Panc1 (cell line): ENCODE data around the gene FRMPD4. TPM values are rescaled to one million over a fixed set of nuclear protein-coding genes. Genes with fewer than 3 reads are reported as not detected.

ENCODE experiments used
- ATAC-seq: fragments of 200-7000 bp; cut with Tn5 transposase; 2 replicates; pipeline ENCODE4 v1.9.1; 2020; ENCODE audit warnings: mild to moderate bottlenecking, moderate library complexity
- BruUV-seq: library from RNA; stranded (reverse); fragments of 400-500 nt; replicated peaks from 2 replicates; lab custom pipeline; 2021; lab: Mats Ljungman, UMichigan
- CTCF ChIA-PET: fragments of 300-600 bp; sonication (Branson Sonifier 250); formaldehyde crosslinking; loops from one replicate; lab custom pipeline; 2022; ENCODE audit warnings: antibody characterized with exemption; lab: Charles Lee
- POLR2A ChIA-PET: fragments of 300-600 bp; sonication (Branson Sonifier 250); formaldehyde crosslinking; loops from one replicate; lab custom pipeline; 2022; ENCODE audit warnings: antibody characterized with exemption; lab: Charles Lee
- DNase-seq: peaks from one replicate; pipeline ENCODE4 v3.0.0-alpha.2; 2010; ENCODE audit warnings: low read depth, low spot score
- H3K27ac ChIP-seq: 2 replicates; pipeline ENCODE4 v1.5.1; 2011; ENCODE audit warnings: mild to moderate bottlenecking, low read length, inconsistent platforms
- H3K27me3 ChIP-seq: fragments of 200-500 bp; sonication (Bioruptor generic); 2 replicates; pipeline ENCODE4 v1.6.0; 2014; ENCODE audit warnings: low read length, inconsistent platforms; ENCODE audit not compliant: control insufficient read depth, insufficient read depth
- H3K36me3 ChIP-seq: fragments of 200-500 bp; sonication (Bioruptor generic); 2 replicates; pipeline ENCODE4 v1.5.1; 2014; ENCODE audit warnings: inconsistent platforms, mild to moderate bottlenecking, low read length, moderate library complexity; ENCODE audit not compliant: control insufficient read depth, insufficient read depth
- H3K4me1 ChIP-seq: 2 replicates; pipeline ENCODE4 v1.5.1; 2011; ENCODE audit warnings: inconsistent platforms, mild to moderate bottlenecking, low read length, moderate library complexity; ENCODE audit not compliant: control insufficient read depth, insufficient read depth
- H3K4me3 ChIP-seq, 2 experiments: 2 replicates each; pipeline ENCODE4 v1.5.1; 2011 to 2012; ENCODE audit warnings: low read depth in 2 of 2, low read length in 2 of 2, mild to moderate bottlenecking in 2 of 2, inconsistent platforms in 1 of 2, moderate library complexity in 1 of 2
- H3K9me3 ChIP-seq: fragments of 200-500 bp; sonication (Bioruptor generic); 2 replicates; pipeline ENCODE4 v1.5.1; 2014; ENCODE audit warnings: low read depth, mild to moderate bottlenecking, inconsistent platforms, low read length, moderate library complexity; ENCODE audit not compliant: control insufficient read depth, insufficient read depth
- POLR2AphosphoS5 ChIP-seq: IDR thresholded peaks from 2 replicates; pipeline ENCODE4 v1.6.1; 2012; ENCODE audit warnings: mild to moderate bottlenecking, low read depth, low read length, moderate library complexity
- SIN3A ChIP-seq: IDR thresholded peaks from 2 replicates; pipeline ENCODE4 v1.6.1; 2012; ENCODE audit warnings: low read depth, mild to moderate bottlenecking, low read length, moderate library complexity, borderline replicate concordance; ENCODE audit not compliant: insufficient read depth
- TCF7L2 ChIP-seq: IDR thresholded peaks from 2 replicates; pipeline ENCODE4 v1.6.1; 2011; ENCODE audit warnings: mild to moderate bottlenecking, low read depth, low read length, inconsistent platforms
- in situ Hi-C: cut with HindIII; loops from 2 replicates; pipeline ENCODE4 v1.10.0; 2016; ENCODE audit warnings: low sequenced_read_pairs, low pct_unique_long_range_greater_than_20kb
- intact Hi-C: fragments of 100-400 bp; cut with micrococcal nuclease; formaldehyde crosslinking; loops from one replicate; pipeline ENCODE4 v1.10.0; 2022; ENCODE audit not compliant: unreplicated experiment
- total RNA-seq: library from RNA; stranded (reverse); gene quantifications from one replicate; pipeline ENCODE4 v1.2.1, GENCODE V29; 2021; ENCODE audit not compliant: unreplicated experiment
- TF ChIP-seq, protein P1 (sequence below), 2 experiments: IDR thresholded peaks; 2 replicates each; pipeline ENCODE4 v1.6.1; 2011 to 2012; ENCODE audit warnings: low read depth in 2 of 2, control low read depth in 1 of 2, low read length in 1 of 2, mild to moderate bottlenecking in 1 of 2, moderate library complexity in 1 of 2; ENCODE audit not compliant: insufficient read depth in 1 of 2
- TF ChIP-seq, protein P2 (sequence below): fragments of 450-650 bp; IDR thresholded peaks from 2 replicates; pipeline ENCODE4 v1.5.1; 2017; ENCODE audit warnings: mild to moderate bottlenecking

The FRMPD4 gene
- total RNA-seq, 1 experiment from 2014 or later: not detected

DNA sequence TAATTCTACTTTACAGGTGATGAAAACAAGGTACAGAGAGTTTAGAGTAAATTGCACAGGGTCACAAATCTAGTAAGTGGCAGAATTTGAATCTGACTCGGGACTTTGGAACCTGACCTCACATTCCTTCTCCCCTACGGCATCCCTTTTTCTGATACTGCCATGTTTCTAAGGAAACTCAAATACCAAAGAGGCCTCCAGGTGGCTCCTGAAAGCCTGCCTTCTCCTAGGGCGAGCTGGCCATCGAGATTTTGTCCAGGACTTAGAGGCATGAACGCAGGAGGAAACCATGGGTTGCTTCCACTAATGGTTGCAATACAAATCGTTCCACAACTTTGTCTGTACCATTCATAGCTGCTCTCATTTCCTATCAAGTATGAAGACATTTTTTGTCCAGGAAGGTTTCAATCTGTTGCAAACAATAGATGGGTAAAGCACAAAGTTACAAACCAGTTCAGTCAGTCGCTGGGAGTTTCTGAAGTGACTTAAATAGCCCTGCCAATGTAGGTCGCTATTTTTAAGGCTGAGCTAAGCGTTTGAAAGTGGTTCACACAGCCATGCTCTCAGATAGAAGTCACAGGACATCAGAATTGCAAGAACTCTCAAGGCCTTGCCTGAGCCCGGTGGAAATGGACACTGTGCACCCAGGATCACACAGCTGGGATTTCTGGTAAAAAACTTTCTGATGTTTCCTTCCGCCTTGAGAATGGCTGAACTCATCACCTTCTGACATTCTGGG is 356.3 kb downstream of the FRMPD4 start:
- H3K9me3 ChIP-seq: no peaks in the 10 kb centered on the region
- DNase-seq: no peak
- intact Hi-C loops: no loop called here
- in situ Hi-C loops: no loop called here
- H3K4me3 ChIP-seq: no peak overlapping the region
- ATAC-seq: no peak
- H3K27ac ChIP-seq: no peak overlapping the region
- ChIA-PET POLR2A (no interaction called here), CTCF (no interaction called here)
- BruUV-seq: no TSS peak
- no peaks in the 10 kb centered on the region for H3K36me3 ChIP-seq
- no peaks in the 10 kb centered on the region for H3K4me1 ChIP-seq
- H3K27me3 ChIP-seq: no peaks in the 10 kb centered on the region
- TF ChIP-seq SIN3A (no peak), TCF7L2 (no peak)
- TF ChIP-seq, protein P1, sequence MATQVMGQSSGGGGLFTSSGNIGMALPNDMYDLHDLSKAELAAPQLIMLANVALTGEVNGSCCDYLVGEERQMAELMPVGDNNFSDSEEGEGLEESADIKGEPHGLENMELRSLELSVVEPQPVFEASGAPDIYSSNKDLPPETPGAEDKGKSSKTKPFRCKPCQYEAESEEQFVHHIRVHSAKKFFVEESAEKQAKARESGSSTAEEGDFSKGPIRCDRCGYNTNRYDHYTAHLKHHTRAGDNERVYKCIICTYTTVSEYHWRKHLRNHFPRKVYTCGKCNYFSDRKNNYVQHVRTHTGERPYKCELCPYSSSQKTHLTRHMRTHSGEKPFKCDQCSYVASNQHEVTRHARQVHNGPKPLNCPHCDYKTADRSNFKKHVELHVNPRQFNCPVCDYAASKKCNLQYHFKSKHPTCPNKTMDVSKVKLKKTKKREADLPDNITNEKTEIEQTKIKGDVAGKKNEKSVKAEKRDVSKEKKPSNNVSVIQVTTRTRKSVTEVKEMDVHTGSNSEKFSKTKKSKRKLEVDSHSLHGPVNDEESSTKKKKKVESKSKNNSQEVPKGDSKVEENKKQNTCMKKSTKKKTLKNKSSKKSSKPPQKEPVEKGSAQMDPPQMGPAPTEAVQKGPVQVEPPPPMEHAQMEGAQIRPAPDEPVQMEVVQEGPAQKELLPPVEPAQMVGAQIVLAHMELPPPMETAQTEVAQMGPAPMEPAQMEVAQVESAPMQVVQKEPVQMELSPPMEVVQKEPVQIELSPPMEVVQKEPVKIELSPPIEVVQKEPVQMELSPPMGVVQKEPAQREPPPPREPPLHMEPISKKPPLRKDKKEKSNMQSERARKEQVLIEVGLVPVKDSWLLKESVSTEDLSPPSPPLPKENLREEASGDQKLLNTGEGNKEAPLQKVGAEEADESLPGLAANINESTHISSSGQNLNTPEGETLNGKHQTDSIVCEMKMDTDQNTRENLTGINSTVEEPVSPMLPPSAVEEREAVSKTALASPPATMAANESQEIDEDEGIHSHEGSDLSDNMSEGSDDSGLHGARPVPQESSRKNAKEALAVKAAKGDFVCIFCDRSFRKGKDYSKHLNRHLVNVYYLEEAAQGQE (IDR thresholded peaks at IDR 0.05; ENCODE audit: insufficient read depth in 1 of 2, low read depth in 2 of 2, low read length in 1 of 2): no peak
- TF ChIP-seq, protein P2, sequence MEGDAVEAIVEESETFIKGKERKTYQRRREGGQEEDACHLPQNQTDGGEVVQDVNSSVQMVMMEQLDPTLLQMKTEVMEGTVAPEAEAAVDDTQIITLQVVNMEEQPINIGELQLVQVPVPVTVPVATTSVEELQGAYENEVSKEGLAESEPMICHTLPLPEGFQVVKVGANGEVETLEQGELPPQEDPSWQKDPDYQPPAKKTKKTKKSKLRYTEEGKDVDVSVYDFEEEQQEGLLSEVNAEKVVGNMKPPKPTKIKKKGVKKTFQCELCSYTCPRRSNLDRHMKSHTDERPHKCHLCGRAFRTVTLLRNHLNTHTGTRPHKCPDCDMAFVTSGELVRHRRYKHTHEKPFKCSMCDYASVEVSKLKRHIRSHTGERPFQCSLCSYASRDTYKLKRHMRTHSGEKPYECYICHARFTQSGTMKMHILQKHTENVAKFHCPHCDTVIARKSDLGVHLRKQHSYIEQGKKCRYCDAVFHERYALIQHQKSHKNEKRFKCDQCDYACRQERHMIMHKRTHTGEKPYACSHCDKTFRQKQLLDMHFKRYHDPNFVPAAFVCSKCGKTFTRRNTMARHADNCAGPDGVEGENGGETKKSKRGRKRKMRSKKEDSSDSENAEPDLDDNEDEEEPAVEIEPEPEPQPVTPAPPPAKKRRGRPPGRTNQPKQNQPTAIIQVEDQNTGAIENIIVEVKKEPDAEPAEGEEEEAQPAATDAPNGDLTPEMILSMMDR: no peak

DNA sequence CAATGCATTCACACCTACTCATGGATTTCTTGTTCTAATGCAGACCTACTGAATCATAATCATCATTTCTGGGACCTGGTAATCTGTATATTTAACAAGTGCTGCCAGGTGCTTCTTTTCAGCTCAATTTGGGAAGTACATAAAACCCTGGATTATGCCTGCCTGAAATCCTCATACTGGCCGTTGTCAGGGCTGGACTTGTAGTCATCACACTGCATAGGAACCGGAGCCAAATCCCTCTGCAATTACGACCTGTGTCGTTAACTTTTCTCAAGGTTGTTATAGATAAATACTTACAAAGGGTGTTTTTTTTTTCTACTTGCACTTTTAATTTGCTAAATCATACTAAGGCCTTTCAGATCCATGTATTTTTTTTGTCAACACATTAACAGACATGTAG is 358.1 kb downstream of the FRMPD4 start:
- H3K36me3 ChIP-seq: no peaks in the 10 kb centered on the region
- no peaks in the 10 kb centered on the region for H3K9me3 ChIP-seq
- no peaks in the 10 kb centered on the region for H3K4me1 ChIP-seq
- in situ Hi-C loops: no loop called here
- BruUV-seq: no TSS peak
- no peak overlapping the region for H3K27ac ChIP-seq
- ATAC-seq: no peak
- no peak overlapping the region for H3K4me3 ChIP-seq
- H3K27me3 ChIP-seq: no peaks in the 10 kb centered on the region
- POLR2A ChIA-PET: no interaction called here
- DNase-seq: no peak
- TF ChIP-seq, protein P2: no peak
- TF ChIP-seq TCF7L2: no peak
- TF ChIP-seq SIN3A: no peak
- TF ChIP-seq, protein P1 (IDR thresholded peaks at IDR 0.05; ENCODE audit: insufficient read depth in 1 of 2, low read depth in 2 of 2, low read length in 1 of 2): no peak
- no peak for TF ChIP-seq POLR2AphosphoS5
- intact Hi-C loops: no loop called here
- CTCF ChIA-PET: no interaction called here
